T-helper 22 cell (primary cell): ENCODE measurements around the gene EPS8.

ENCODE experiments used
- DNase-seq: peaks from one replicate; pipeline ENCODE4 v3.0.0-alpha.2; 2020; ENCODE audit warnings: low read depth

EPS8 gene

GRCh38 chr12:15717940-15718567 is 71.1 kb downstream of the EPS8 start:
- DNase-seq = no peak

DNA sequence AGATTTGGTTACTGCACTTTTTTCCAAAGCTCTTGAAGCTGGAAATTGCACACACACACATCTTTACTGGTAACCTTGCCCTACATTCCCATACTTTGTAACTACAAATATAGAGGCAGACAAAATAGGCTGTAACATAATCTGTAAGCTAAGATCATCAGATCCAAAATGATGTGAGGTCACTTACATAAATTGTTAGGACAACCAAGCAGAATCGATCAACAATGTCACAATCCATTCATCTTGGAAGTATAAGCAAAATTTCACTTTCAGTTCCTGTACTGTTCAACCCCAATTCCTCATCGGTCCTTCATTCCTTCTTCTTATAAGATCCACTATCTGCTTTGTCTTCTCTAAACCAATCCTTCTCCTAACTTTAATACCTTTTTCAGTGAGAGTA is 72.6 kb downstream of the EPS8 start:
- no peak for DNase-seq

GRCh38 chr12:15714256-15714655 is 74.9 kb downstream of the EPS8 start:
- no peak for DNase-seq

DNA sequence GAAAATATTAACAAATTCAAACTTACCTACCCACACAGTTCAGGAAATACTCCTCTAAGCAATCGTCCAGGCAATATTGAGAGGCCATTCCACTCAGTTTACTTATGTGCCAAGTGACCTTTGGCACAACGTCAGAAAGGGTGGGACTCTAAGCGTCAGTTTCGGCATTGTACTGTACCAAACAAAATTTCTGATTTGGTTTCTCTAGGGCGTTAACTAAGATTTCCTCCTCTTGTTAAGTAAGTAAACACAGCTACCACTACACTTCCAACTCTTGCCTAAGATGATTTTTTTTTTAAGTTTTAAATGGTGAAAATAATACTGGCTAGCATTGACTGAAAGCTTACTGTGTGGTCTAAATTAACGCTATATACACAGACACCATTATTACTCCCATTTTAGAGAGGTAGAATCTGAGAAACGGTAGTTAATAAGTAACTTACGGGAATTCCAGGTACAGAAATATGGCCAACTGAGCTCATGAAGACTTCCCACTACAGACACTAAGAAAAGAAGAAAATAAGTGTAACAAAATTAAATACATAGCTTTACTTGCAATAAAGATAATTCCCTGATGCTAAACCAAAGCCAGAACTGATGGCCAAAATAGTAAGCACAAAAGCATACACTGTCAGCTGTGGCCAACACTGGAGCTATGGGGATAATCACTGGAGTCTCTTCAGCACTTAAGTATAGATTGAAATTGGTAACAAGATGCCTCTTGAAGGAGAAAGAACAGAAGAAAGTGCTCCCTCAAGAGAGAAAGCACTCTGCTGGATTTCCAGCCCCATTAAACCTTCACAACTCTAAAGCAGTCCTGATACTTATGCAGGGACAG is 76.1 kb downstream of the EPS8 start:
- no peak for DNase-seq

GRCh38 chr12:15712160-15712559 is 77.0 kb downstream of the EPS8 start:
- no peak for DNase-seq

DNA sequence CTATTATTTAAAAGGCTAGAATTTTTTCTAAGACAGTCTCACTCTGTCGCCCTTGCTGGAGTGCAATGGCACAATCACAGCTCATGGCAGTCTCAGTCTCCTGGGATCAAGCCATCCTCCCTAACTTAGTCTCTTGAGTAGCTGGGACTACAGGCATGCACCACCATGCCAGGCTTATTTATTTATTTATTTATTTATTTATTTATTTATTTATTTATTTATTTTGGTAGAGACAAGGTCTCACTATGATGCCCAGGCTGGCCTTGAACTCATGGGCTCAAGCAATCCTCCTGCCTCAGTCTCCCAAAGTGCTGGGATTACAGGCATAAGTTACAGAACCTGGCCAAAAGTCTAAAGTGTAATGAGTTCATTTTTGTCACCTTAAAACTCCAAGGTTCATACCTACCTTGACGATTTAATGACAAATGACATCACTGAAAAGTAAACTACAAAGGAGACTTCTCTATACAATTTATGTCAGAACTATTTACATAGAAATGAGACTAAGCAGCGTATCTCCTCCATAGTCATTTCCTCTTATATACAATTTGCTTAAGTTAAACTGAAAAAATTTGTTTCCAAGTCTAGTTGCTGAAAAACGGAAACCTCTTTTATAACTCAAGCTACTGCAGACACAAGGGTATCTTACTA is 78.2 kb downstream of the EPS8 start:
- DNase-seq = no peak

DNA sequence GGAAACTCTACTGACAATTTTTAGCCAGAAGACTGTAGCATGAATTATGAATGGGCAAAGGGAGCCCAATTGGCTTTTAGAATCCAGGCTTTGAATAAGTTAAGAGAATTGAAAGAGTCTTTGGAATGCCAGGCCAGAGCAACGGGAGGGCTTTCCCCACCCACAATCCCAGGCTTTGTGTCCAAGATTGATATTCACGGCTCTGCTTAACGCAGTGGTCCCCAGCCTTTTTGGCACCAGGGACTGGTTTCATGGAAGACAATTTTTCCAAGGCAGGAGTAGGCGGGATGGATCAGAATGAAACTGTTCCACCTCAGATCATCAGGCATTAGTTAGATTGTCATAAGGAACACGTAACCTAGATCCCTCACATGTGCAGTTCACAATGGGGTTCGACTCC is 79.6 kb downstream of the EPS8 start:
- DNase-seq = no peak

DNA sequence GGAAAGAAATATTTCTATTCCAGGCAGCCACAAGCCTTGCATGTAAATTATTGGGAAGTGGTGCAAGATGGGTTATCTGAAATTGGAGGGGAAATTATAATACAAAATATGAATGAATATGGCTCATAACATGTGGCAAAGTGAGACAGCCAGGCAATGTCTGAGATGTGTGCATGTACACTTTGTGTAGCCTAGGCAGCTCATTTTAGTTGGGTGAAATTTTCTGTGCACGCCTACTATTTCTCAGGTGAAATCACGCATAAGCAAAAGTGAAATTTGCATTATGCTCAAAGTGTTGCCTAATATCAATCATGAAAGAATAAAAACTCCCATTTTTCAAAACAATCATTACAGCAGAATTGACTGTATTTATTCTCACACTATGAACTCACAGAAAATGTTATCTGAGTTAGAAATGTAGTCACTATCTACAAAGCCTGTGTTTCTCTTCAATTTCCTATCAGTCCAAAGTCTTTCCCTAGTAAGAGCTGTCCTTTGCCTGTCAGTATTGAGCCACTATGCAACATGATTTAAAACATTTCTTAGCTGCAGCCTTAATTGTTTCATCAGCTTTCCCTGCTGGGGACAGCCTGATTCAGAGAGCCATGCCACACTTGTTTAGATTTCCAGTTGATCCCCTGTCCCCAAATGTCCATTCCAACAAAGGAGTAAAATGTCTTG is 80.7 kb downstream of the EPS8 start:
- no peak for DNase-seq

DNA sequence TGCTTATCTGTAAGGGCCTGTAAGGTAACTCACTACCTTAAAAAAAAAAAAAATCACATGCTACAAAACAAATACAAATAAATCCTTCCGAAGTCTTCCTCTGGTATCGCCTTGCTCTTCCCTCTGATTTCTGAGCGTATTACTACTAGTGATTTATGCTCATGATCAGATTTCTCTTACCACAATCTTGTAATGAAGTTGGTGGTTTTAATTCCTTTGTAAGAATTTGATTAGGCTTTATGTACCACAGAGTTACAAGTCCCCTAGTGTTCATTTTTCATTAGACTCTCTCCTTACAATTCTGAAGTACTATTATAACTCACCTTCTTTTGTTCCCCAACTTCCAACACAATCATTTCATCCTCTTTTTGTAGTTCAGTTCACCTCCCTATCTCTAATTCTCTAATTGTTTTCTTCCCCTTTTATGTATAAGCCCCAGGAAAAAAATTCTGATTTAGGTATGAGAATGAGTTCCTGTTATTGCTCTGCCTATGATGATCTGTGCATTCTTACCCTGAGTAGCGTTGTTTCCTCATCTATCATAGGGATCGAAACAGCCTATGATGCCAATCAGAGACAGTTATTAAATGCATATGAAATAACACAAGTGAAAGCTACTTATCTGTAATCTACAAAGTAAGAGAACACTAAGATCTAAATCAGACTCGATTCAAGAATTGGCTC is 81.5 kb downstream of the EPS8 start:
- DNase-seq = no peak

GRCh38 chr12:15706010-15706676 is 83.0 kb downstream of the EPS8 start:
- DNase-seq = no peak

GRCh38 chr12:15705606-15706005 is 83.6 kb downstream of the EPS8 start:
- no peak for DNase-seq

DNA sequence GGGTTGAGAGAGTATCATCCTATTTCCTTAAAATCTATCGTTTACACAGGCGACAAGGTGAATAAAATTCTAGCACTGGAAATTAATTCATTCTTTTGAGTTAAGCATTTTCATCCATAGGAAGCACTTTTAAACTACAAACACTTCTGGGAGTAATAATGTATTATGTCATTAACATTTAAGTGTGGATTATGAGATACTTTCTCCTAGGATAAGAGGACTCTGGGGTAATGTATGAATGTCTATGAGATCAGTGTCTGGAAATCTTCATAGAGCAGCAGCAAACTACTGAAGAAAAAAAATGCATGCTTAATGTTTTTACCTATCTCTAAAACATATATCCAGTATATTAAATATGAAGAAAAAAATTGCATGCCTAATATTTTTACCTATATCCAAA is 86.9 kb downstream of the EPS8 start:
- DNase-seq = no peak

GRCh38 chr12:15701631-15702156 is 87.5 kb downstream of the EPS8 start:
- no peak for DNase-seq

- no peak for DNase-seq
These were observed 88.0 kb downstream of the EPS8 start for GRCh38 chr12:15701206-15701605.

GRCh38 chr12:15700595-15700994 is 88.6 kb downstream of the EPS8 start:
- no peak for DNase-seq

DNA sequence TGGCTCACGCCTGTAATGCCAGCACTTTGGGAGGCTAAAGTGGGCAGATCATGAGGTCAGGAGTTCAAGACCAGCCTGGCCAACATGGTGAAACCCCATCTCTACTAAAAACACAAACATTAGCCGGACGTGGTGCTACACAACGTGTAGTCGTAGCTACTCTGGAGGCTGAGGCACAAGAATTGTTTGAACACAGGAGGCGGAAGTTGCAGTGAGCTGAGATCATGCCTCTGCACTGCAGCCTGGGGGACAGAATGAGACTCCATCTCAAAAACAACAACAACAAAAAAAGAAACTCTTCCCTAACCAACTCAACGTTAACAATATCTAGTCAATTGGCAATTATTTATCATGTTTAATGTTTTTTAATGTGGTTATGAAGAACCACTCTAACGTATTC is 89.3 kb downstream of the EPS8 start:
- no peak for DNase-seq

GRCh38 chr12:15698377-15698871 is 90.8 kb downstream of the EPS8 start:
- no peak for DNase-seq

GRCh38 chr12:15697201-15697600 is 92.0 kb downstream of the EPS8 start:
- DNase-seq = no peak

DNA sequence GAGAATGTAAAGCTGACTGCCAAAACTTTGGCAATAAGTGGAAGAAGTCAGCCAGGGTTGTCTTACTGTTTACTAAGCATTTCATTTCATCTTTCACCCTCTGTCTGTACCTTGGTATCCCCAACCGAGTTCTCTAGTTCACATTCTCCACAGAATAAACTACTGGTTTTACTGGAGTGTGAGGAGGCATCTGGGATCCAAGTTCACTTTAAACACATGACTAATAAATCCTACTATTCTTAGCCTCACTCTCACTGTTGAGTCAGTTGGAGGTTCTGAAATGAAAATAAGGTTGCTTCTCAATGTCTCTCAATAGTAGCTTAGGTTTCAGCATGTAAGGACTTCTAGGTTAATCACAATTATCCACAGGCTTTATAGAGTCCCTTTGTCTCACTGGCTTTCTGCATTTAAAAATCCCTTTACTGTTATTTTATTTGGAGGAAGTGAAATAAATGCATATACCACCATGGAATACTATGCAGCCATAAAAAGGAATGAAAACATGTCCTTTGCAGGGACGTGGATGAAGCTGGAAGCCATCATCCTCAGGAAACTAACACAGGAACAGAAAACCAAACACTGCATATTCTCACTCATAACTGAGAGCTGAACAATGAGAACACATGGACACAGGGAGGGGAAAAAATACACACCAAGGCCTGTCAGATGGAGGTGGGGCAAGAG is 95.8 kb downstream of the EPS8 start:
- no peak for DNase-seq

DNA sequence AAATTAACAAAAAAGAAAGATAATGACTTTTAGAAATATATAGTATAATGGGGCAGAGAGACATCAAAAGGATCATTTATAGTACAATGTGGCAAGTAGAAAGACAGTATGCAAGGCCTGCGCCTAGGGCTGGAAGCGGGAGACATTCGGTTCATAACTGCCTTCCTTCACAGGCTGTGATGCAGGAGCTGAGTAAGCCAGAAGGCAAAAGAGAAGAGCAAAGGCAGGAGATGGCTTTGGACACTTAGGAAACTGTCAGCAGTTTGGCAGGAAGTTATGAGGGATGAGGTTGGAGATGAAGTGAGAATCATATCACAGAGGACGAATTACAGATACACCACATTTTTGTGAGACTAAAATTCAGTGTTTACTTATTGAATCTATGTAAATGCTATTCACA is 97.8 kb downstream of the EPS8 start:
- DNase-seq = no peak

GRCh38 chr12:15690320-15690719 is 98.9 kb downstream of the EPS8 start:
- no peak for DNase-seq
